Measurements from ENCODE around the gene KANK4. TPM values are rescaled to one million over a fixed set of nuclear protein-coding genes. Genes with fewer than 3 reads are reported as not detected.

Gene KANK4
- total and polyA plus RNA-seq, 2 of the 8 experiments (the other 6 are each of a cell fraction or from before 2014, with no cell fraction given): 0.22 to 0.26 TPM

- TF ChIP-seq GABPA (IDR thresholded peaks at IDR 0.05; ENCODE audit: borderline replicate concordance, insufficient read depth, low read length) (no peak), SP4 (IDR thresholded peaks at IDR 0.05; ENCODE audit: low read length) (no peak), KDM5A (IDR thresholded peaks at IDR 0.05; ENCODE audit: low read length) (no peak)
Observed at GRCh38 chr1:62343911-62344310, 24.7 kb upstream of the KANK4 start (continued).

All from H1 (cell line).